Endothelial cell (in vitro differentiated cells): ENCODE data around the gene FBXO42. TPM values are rescaled to one million over a fixed set of nuclear protein-coding genes. Genes with fewer than 3 reads are reported as not detected.

Experiments used
- DNase-seq: peaks from one replicate; pipeline ENCODE4 v3.0.0; 2021; ENCODE audit warnings: low spot score
- H3K27ac Mint-ChIP-seq: one replicate; pipeline ENCODE4 v1.8.0; 2021; ENCODE audit warnings: mixed read lengths, inconsistent platforms; ENCODE audit not compliant: unreplicated experiment
- H3K27me3 Mint-ChIP-seq: one replicate; pipeline ENCODE4 v1.8.0; 2021; ENCODE audit warnings: mild to moderate bottlenecking, moderate library complexity, mixed read lengths, inconsistent platforms; ENCODE audit not compliant: unreplicated experiment
- H3K36me3 Mint-ChIP-seq: one replicate; pipeline ENCODE4 v1.8.0; 2021; ENCODE audit warnings: mild to moderate bottlenecking, low read depth, mixed read lengths, inconsistent platforms; ENCODE audit not compliant: unreplicated experiment
- H3K4me1 Mint-ChIP-seq: one replicate; pipeline ENCODE4 v1.8.0; 2021; ENCODE audit warnings: mild to moderate bottlenecking, mixed read lengths, inconsistent platforms; ENCODE audit not compliant: unreplicated experiment
- H3K4me3 Mint-ChIP-seq: one replicate; pipeline ENCODE4 v1.8.0; 2021; ENCODE audit warnings: mild to moderate bottlenecking, mixed read lengths, inconsistent platforms; ENCODE audit not compliant: unreplicated experiment
- H3K9me3 Mint-ChIP-seq: one replicate; pipeline ENCODE4 v1.8.0; 2021; ENCODE audit warnings: mixed read lengths, inconsistent platforms; ENCODE audit not compliant: unreplicated experiment
- CTCF ChIP-seq: fragments of 200-600 bp; sonication (generic); IDR thresholded peaks from one replicate; pipeline ENCODE4 v1.5.0; 2021; ENCODE audit warnings: antibody characterized with exemption; ENCODE audit not compliant: unreplicated experiment
- total RNA-seq: library from RNA; stranded (reverse); fragmentation: NEBNext Ultra II Directional; extraction: Animal tissue kit (Norgen Biotek cat#: 25700); gene quantifications from one replicate; pipeline ENCODE4 v1.2.1, GENCODE V29; 2021; ENCODE audit not compliant: unreplicated experiment

The FBXO42 gene
- total RNA-seq, 1 donor from 2014 or later, result 17.2 TPM

GRCh38 chr1:16393570-16394521, 41.6 kb upstream of the FBXO42 start:
- Mint-ChIP-seq H3K27ac (peak overlapping the region; percentile 67), H3K4me3 (no peak overlapping the region), H3K4me1 (peaks cover 57% of the 10 kb centered on the region), H3K9me3 (no peaks in the 10 kb centered on the region), H3K27me3 (no peaks in the 10 kb centered on the region), H3K36me3 (peaks cover 15% of the 10 kb centered on the region)
- DNase-seq, result no peak
- no peak for TF ChIP-seq CTCF

GRCh38 chr1:16392740-16393569, 40.7 kb upstream of the FBXO42 start:
- H3K4me1 Mint-ChIP-seq, result peaks cover 57% of the 10 kb centered on the region
- H3K27ac Mint-ChIP-seq, result peak overlapping the region; percentile 11
- H3K4me3 Mint-ChIP-seq, result no peak overlapping the region
- no peaks in the 10 kb centered on the region for H3K27me3 Mint-ChIP-seq
- DNase-seq, result no peak
- H3K9me3 Mint-ChIP-seq, result no peaks in the 10 kb centered on the region
- peaks cover 15% of the 10 kb centered on the region for H3K36me3 Mint-ChIP-seq
- no peak for TF ChIP-seq CTCF

- Mint-ChIP-seq H3K9me3 (no peaks in the 10 kb centered on the region), H3K27me3 (peaks cover 3% of the 10 kb centered on the region), H3K4me3 (no peak overlapping the region), H3K36me3 (peaks cover 12% of the 10 kb centered on the region), H3K4me1 (peaks cover 50% of the 10 kb centered on the region), H3K27ac (peak overlapping the region; percentile 59)
- DNase-seq, result no peak
- no peak for TF ChIP-seq CTCF
Observed at GRCh38 chr1:16391411-16391810, 39.1 kb upstream of the FBXO42 start.

GRCh38 chr1:16387201-16388188, 35.2 kb upstream of the FBXO42 start:
- Mint-ChIP-seq H3K9me3 (no peaks in the 10 kb centered on the region), H3K4me3 (no peak overlapping the region), H3K27me3 (peaks cover 3% of the 10 kb centered on the region), H3K36me3 (peaks cover 5% of the 10 kb centered on the region), H3K4me1 (peaks cover 51% of the 10 kb centered on the region), H3K27ac (no peak overlapping the region)
- no peak for DNase-seq
- no peak for TF ChIP-seq CTCF
